ENCODE measurements around the gene B3GAT3. TPM values are rescaled to one million over a fixed set of nuclear protein-coding genes. Genes with fewer than 3 reads are reported as not detected.

Gene B3GAT3
- total RNA-seq, 1 experiment from 2014 or later = 65.8 TPM

- Histone ChIP-seq H3K4me3 (ENCODE audit: low read length) (peak overlapping the region; percentile 93), H3F3A (ENCODE audit: low read length, unreplicated experiment) (no peaks in the 10 kb centered on the region), H3K4me1 (ENCODE audit: insufficient read depth, low read length) (peaks cover 21% of the 10 kb centered on the region), H3K9ac (ENCODE audit: low read length) (peak overlapping the region; percentile 98), H3K9me3 (ENCODE audit: low read length) (no peaks in the 10 kb centered on the region), H2AFZ (ENCODE audit: low read length) (peak overlapping the region; percentile 98), H3K9me2 (replicated peaks; ENCODE audit: low read length) (no peaks in the 10 kb centered on the region), H3K27ac (ENCODE audit: low read length) (peak overlapping the region; percentile 49), H3K4me2 (ENCODE audit: low read length) (peak overlapping the region; percentile 99), H3K27me3 (ENCODE audit: low read length) (no peaks in the 10 kb centered on the region), H3K36me3 (ENCODE audit: low read depth, low read length) (peaks cover 20% of the 10 kb centered on the region), H4K20me1 (ENCODE audit: low read length) (no peaks in the 10 kb centered on the region), H3K79me2 (ENCODE audit: low read length) (peaks cover 42% of the 10 kb centered on the region)
- intact Hi-C loops (cut with micrococcal nuclease) = loop anchor here (5.0 kb wide), 1 partner anchor 70 kb away; the partner anchor contains the start of genes LBHD1 and UQCC3
- CTCF ChIA-PET = interaction anchor here (0.7 to 1.7 kb wide), 3 partner anchors 11 to 178 kb away, joined by 3 to 7 read pairs (median 4); partner anchors contain the start of gene ROM1
- peak; percentile 76 for DNase-seq
- ATAC-seq = peak; percentile 62
- no TSS peak for BruUV-seq (replicated peaks)
- no peak for TF ChIP-seq EZH2 (IDR thresholded peaks at IDR 0.05; ENCODE audit: low read length, unreplicated experiment)
- TF ChIP-seq, protein P1, sequence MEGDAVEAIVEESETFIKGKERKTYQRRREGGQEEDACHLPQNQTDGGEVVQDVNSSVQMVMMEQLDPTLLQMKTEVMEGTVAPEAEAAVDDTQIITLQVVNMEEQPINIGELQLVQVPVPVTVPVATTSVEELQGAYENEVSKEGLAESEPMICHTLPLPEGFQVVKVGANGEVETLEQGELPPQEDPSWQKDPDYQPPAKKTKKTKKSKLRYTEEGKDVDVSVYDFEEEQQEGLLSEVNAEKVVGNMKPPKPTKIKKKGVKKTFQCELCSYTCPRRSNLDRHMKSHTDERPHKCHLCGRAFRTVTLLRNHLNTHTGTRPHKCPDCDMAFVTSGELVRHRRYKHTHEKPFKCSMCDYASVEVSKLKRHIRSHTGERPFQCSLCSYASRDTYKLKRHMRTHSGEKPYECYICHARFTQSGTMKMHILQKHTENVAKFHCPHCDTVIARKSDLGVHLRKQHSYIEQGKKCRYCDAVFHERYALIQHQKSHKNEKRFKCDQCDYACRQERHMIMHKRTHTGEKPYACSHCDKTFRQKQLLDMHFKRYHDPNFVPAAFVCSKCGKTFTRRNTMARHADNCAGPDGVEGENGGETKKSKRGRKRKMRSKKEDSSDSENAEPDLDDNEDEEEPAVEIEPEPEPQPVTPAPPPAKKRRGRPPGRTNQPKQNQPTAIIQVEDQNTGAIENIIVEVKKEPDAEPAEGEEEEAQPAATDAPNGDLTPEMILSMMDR (conservative IDR thresholded peaks at IDR 0.05; ENCODE audit: low read depth, low read length) = no peak
- TF ChIP-seq EZH2phosphoT487 (IDR thresholded peaks at IDR 0.05; ENCODE audit: borderline replicate concordance, low read length) = no peak
- POLR2A ChIA-PET (ENCODE audit: unreplicated experiment) = interaction anchor here (1.0 to 1.7 kb wide), 4 partner anchors 11 to 239 kb away, joined by 5 to 29 read pairs (median 6); partner anchors contain the start of genes C11orf98, CSKMT, EEF1G and TUT1
Observed at GRCh38 chr11:62602141-62603071, 19.4 kb downstream of the B3GAT3 start.

DNA sequence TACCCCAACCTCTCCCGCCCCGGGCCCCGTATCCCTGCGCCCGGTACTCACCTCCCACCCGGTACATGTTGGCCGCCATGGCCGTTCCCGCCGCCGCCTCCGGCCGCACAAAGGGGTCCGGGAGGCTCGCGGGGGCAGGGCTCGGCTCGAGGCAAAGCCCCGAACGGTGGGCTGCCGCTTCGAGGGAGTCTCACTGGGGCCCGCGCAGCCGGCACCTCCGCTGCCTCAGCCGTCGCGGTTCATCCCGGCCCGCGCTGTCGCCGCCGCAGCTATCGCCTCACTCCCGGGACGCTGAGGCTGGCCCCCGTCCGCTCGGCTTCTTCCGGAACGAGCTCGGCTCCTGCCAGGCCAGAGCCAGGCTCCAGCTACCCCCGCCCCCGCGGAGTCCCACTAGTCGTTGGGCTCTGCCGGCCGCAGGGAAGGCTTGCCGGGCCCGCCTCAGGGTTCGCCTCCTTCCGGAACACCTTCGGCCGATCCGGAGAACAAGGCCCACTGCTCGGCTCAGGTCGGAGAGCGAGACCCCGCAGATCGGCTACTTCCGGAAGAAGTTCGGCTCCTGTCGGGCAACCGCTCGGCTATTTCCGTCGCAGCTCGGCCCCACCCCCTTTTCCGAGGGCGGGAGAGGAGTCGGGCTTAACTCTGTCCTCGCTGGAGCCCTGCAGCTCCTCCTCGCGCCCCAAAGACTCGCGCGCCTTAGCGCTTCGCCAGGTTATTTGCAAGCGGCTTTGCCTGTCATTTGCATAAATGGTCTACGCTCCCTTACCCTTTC, 20.2 kb downstream of the B3GAT3 start, which contains the start of gene MTA2:
Gene MTA2 (minus strand): TSS at position 494 of the 769 bp plus-strand sequence. CDS start 415 bp downstream, at position 79.
- peak; percentile 86 for ATAC-seq
- peaks cover 21% of the 10 kb centered on the region for H3K4me1 ChIP-seq (ENCODE audit: insufficient read depth, low read length)
- TF ChIP-seq EZH2 (IDR thresholded peaks at IDR 0.05; ENCODE audit: low read length, unreplicated experiment) (no peak), EZH2phosphoT487 (IDR thresholded peaks at IDR 0.05; ENCODE audit: borderline replicate concordance, low read length) (no peak)
- TF ChIP-seq, protein P1 (conservative IDR thresholded peaks at IDR 0.05; ENCODE audit: low read depth, low read length) = no peak
- H4K20me1 ChIP-seq (ENCODE audit: low read length) = no peaks in the 10 kb centered on the region
- peak within 1 kb of the TSS; percentile 99 for H3K4me2 ChIP-seq (ENCODE audit: low read length)
- peaks cover 25% of the 10 kb centered on the region for H3K36me3 ChIP-seq (ENCODE audit: low read depth, low read length)
- no peaks in the 10 kb centered on the region for H3K9me3 ChIP-seq (ENCODE audit: low read length)
- H3K27me3 ChIP-seq (ENCODE audit: low read length) = no peaks in the 10 kb centered on the region
- H3F3A ChIP-seq (ENCODE audit: low read length, unreplicated experiment) = no peaks in the 10 kb centered on the region
- peaks cover 43% of the 10 kb centered on the region for H3K79me2 ChIP-seq (ENCODE audit: low read length)
- POLR2A ChIA-PET (ENCODE audit: unreplicated experiment) = interaction anchor here (0.5 to 1.7 kb wide), 5 partner anchors 10 to 240 kb away, joined by 5 to 29 read pairs (median 6); partner anchors contain the start of genes C11orf98, CSKMT, EEF1G and TUT1
- peak within 1 kb of the TSS; percentile 69 for H3K27ac ChIP-seq (ENCODE audit: low read length)
- H2AFZ ChIP-seq (ENCODE audit: low read length) = peak within 1 kb of the TSS; percentile 98
- H3K9ac ChIP-seq (ENCODE audit: low read length) = peak within 1 kb of the TSS; percentile 98
- peak within 1 kb of the TSS; percentile 93 for H3K4me3 ChIP-seq (ENCODE audit: low read length)
- CTCF ChIA-PET = interaction anchor here (0.5 to 1.7 kb wide), 6 partner anchors 10 to 177 kb away, joined by 3 to 7 read pairs (median 4); partner anchors contain the start of genes ROM1 and TUT1
- intact Hi-C loops (cut with micrococcal nuclease) = loop anchor here (5.0 kb wide), 1 partner anchor 71 kb away; the partner anchor contains the start of genes LBHD1 and UQCC3
- no peaks in the 10 kb centered on the region for H3K9me2 ChIP-seq (replicated peaks; ENCODE audit: low read length)
- no TSS peak for BruUV-seq (replicated peaks)
- DNase-seq = peak; percentile 99

Measured in PC-3 (cell line).